Upper lobe of right lung (tissue), 1 donor: Measurements from ENCODE around the gene KCNJ9. TPM values are rescaled to one million over a fixed set of nuclear protein-coding genes. Genes with fewer than 3 reads are reported as not detected.

Experiments used
- ATAC-seq: fragments of 200-7000 bp; cut with Tn5 transposase; one replicate; pipeline ENCODE4 v1.9.1; 2020; ENCODE audit warnings: mild to moderate bottlenecking, moderate library complexity
- DNase-seq: peaks from one replicate; pipeline ENCODE4 v3.0.0-alpha.2; 2020
- H3K27ac ChIP-seq: fragments of 200-600 bp; one replicate; pipeline ENCODE4 v1.8.0; 2022
- H3K27me3 ChIP-seq: fragments of 200-600 bp; one replicate; pipeline ENCODE4 v1.8.0; 2022; ENCODE audit warnings: mild to moderate bottlenecking
- H3K36me3 ChIP-seq: fragments of 200-600 bp; one replicate; pipeline ENCODE4 v1.8.0; 2022
- H3K4me1 ChIP-seq: fragments of 200-600 bp; one replicate; pipeline ENCODE4 v1.8.0; 2022
- H3K4me3 ChIP-seq: fragments of 200-600 bp; one replicate; pipeline ENCODE4 v1.8.0; 2022; ENCODE audit warnings: mild to moderate bottlenecking
- H3K9me3 ChIP-seq: fragments of 200-600 bp; one replicate; pipeline ENCODE4 v1.8.0; 2022
- intact Hi-C: fragments of 100-400 bp; cut with DNase I; formaldehyde crosslinking; loops from one replicate; pipeline ENCODE4 v1.11.0; 2022
- total RNA-seq: library from RNA; stranded (reverse); fragmentation: NEBNext Ultra II Directional; extraction: Animal tissue kit (Norgen Biotek cat#: 25700); gene quantifications from one replicate; pipeline ENCODE4 v1.2.1, GENCODE V29; 2021
- TF ChIP-seq, protein P1 (sequence below): fragments of 200-600 bp; IDR thresholded peaks from one replicate; pipeline ENCODE4 v1.8.0; 2022; ENCODE audit warnings: antibody characterized with exemption
- donor health status: DM: no; HTN: yes; CAD: no; lungs with severe emphysema.

The KCNJ9 gene
- total RNA-seq, 1 donor from 2014 or later: not detected

DNA sequence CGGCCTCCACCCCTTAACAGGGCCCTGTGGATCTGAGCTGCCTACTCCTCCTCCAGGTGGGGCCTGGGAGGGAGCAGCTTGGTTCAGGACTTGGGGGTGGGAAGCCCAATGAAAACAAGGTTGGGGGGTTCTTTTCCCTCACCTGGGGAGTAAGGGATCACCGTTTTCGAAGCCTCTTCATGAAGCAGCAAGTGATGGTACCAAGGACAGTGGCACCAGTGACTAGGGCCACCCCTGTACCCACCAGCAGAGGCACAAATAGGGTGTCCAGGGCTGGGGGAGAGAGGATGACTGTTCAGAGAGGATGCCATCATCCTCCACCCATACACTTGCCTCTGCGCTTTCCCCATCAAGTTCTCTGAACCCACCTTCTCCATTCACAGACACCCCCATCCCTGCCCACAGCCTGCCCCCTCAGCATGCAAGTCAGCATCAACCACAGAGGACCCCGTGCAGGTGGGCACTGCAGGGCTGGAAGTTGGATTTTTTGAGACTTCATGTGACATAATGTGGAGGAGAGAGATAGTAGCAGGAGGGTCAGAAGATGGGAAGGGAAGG is 10.4 kb downstream of the KCNJ9 start:
- H3K9me3 ChIP-seq: no peaks in the 10 kb centered on the region
- intact Hi-C loops: no loop called here
- no peaks in the 10 kb centered on the region for H3K27me3 ChIP-seq
- H3K36me3 ChIP-seq: peaks cover 35% of the 10 kb centered on the region
- DNase-seq (peak; percentile 41), ATAC-seq (no peak)
- peaks cover 8% of the 10 kb centered on the region for H3K4me1 ChIP-seq
- no peak overlapping the region for H3K27ac ChIP-seq
- TF ChIP-seq, protein P1, sequence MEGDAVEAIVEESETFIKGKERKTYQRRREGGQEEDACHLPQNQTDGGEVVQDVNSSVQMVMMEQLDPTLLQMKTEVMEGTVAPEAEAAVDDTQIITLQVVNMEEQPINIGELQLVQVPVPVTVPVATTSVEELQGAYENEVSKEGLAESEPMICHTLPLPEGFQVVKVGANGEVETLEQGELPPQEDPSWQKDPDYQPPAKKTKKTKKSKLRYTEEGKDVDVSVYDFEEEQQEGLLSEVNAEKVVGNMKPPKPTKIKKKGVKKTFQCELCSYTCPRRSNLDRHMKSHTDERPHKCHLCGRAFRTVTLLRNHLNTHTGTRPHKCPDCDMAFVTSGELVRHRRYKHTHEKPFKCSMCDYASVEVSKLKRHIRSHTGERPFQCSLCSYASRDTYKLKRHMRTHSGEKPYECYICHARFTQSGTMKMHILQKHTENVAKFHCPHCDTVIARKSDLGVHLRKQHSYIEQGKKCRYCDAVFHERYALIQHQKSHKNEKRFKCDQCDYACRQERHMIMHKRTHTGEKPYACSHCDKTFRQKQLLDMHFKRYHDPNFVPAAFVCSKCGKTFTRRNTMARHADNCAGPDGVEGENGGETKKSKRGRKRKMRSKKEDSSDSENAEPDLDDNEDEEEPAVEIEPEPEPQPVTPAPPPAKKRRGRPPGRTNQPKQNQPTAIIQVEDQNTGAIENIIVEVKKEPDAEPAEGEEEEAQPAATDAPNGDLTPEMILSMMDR: no peak
- H3K4me3 ChIP-seq: no peak overlapping the region

DNA sequence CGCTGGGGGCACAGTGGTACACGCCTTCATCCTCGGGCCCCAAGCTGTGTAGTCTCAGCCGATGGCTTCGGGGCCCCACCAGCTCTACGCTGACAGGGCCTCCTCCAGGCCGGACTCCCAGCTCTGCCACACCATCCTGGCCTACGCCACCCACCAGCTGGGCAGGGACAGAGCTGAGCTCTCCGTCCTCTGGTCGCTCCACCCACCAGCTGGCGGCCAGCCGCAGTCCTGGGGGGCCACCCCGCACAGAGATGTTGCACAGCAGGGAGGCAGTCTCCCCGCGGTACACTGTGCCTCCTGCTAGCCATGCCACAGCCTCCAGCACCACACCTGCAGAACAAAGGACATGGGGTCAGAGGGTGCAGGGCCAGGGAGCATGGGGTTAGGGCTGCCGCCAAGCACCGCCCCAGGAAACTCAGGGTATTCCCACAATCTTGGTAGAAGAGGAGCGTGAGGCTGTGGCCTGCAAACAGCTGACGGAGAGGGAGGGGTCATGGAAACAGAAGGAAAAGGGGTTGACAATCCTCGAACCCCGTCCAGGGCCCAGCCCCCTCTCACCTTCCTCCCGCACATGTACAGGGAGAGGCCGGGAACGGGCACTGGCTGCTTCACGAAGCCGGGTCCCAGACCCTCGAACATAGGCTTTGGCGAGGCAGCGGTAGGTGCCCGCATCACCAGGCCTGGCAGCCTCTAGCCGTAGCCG is 11.2 kb downstream of the KCNJ9 start:
- TF ChIP-seq, protein P1: no peak
- ATAC-seq (no peak), DNase-seq (peak; percentile 57)
- Histone ChIP-seq H3K27me3 (no peaks in the 10 kb centered on the region), H3K4me1 (peaks cover 15% of the 10 kb centered on the region), H3K36me3 (peaks cover 35% of the 10 kb centered on the region), H3K27ac (no peak overlapping the region), H3K9me3 (no peaks in the 10 kb centered on the region), H3K4me3 (no peak overlapping the region)
- intact Hi-C loops: no loop called here

DNA sequence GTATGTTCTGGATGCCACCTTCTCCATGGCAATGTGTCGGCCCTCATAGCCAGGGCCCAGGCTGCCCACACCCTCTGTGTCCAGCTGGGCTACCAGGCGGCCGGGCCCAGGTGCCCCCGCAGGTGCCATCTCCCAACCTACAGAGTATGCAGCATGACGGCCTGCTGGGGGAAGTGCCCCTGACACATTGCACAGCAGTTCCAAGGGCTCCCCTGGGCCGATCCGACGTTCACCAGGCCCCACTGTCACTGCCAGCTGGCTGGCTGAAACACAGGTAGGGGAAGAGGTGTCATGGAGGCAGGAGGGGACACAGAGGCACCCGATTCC is 11.7 kb downstream of the KCNJ9 start:
- H3K9me3 ChIP-seq: no peaks in the 10 kb centered on the region
- ATAC-seq: no peak
- peaks cover 18% of the 10 kb centered on the region for H3K4me1 ChIP-seq
- TF ChIP-seq, protein P1: no peak
- intact Hi-C loops: no loop called here
- H3K27ac ChIP-seq: no peak overlapping the region
- H3K27me3 ChIP-seq: no peaks in the 10 kb centered on the region
- peaks cover 35% of the 10 kb centered on the region for H3K36me3 ChIP-seq
- peak; percentile 52 for DNase-seq
- no peak overlapping the region for H3K4me3 ChIP-seq

DNA sequence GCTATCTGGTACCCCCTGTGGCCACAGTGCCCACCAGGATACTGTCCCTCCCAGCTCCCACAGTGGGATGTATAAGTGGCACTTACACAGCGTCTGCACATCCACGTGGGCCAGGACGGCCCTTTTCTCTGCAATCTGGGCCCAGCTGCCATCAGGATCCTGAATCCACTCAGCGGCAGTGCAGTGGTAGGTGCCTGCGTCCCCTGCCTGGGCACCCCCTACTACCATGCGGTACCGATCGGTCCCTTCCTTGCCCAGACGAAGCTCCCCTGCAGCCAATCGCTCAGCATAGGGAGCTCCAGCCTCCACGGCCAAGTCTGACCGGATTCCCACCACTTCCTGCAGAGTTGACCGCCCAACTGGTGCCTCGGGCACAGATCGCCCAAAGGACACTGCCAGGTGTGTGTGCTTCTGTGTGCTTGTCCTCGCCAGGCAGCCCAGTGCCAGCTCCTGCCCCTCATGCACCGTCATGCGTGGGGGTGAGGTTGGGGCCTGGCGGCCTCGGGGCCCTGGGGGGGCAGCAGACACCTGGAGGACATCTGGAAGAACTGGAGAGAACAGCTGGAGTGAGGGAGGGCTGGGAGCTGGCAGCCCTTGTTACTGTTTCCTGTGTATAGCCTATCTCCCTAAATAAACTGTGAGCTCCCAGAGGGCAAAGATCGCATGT is 12.4 kb downstream of the KCNJ9 start:
- H3K9me3 ChIP-seq: no peaks in the 10 kb centered on the region
- ATAC-seq (no peak), DNase-seq (peak; percentile 61)
- H3K4me1 ChIP-seq: peaks cover 18% of the 10 kb centered on the region
- TF ChIP-seq, protein P1: no peak
- peaks cover 35% of the 10 kb centered on the region for H3K36me3 ChIP-seq
- intact Hi-C loops: no loop called here
- H3K27me3 ChIP-seq: no peaks in the 10 kb centered on the region
- H3K27ac ChIP-seq: no peak overlapping the region
- no peak overlapping the region for H3K4me3 ChIP-seq

DNA sequence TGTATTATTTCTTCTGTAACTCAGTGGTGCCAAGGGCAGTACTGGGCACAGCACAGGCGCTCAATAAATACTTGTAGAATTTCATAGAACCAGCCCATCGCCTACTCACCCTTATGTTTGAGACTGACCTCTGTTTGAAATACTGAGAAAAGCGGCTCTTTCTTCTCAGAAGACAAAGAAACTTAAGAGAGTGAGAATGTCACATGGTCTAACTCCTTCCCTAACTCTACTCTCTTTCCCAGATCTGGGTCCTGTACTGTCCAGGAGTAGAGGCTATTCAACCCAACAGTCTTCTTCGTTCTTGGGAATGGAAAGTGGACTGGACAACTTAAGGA is 12.9 kb downstream of the KCNJ9 start:
- no peak for ATAC-seq
- no peak for DNase-seq
- peaks cover 35% of the 10 kb centered on the region for H3K36me3 ChIP-seq
- no peaks in the 10 kb centered on the region for H3K9me3 ChIP-seq
- no peaks in the 10 kb centered on the region for H3K27me3 ChIP-seq
- intact Hi-C loops: no loop called here
- H3K4me1 ChIP-seq: peaks cover 19% of the 10 kb centered on the region
- H3K4me3 ChIP-seq: no peak overlapping the region
- no peak overlapping the region for H3K27ac ChIP-seq
- TF ChIP-seq, protein P1: no peak
